ENCODE measurements around the gene ST6GALNAC3. TPM values are rescaled to one million over a fixed set of nuclear protein-coding genes. Genes with fewer than 3 reads are reported as not detected.

Gene ST6GALNAC3
- polyA plus RNA-seq, 1 donor (not counting 4 experiments of a cell fraction or from before 2014, with no cell fraction given) = 0.08 TPM

GRCh38 chr1:76585980-76586674, 511.6 kb downstream of the ST6GALNAC3 start:
- no peak for DNase-seq (ENCODE audit: low read depth, low spot score)
- no peak for TF ChIP-seq EZH2 (IDR thresholded peaks at IDR 0.05; ENCODE audit: low read length)
- TF ChIP-seq, protein P1, sequence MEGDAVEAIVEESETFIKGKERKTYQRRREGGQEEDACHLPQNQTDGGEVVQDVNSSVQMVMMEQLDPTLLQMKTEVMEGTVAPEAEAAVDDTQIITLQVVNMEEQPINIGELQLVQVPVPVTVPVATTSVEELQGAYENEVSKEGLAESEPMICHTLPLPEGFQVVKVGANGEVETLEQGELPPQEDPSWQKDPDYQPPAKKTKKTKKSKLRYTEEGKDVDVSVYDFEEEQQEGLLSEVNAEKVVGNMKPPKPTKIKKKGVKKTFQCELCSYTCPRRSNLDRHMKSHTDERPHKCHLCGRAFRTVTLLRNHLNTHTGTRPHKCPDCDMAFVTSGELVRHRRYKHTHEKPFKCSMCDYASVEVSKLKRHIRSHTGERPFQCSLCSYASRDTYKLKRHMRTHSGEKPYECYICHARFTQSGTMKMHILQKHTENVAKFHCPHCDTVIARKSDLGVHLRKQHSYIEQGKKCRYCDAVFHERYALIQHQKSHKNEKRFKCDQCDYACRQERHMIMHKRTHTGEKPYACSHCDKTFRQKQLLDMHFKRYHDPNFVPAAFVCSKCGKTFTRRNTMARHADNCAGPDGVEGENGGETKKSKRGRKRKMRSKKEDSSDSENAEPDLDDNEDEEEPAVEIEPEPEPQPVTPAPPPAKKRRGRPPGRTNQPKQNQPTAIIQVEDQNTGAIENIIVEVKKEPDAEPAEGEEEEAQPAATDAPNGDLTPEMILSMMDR (optimal IDR thresholded peaks at IDR 0.05 in 1 of 3, IDR thresholded peaks at IDR 0.05 in 1 of 3, conservative IDR thresholded peaks at IDR 0.05 in 1 of 3; ENCODE audit: extremely low read depth in 1 of 3, insufficient read depth in 2 of 3, low read length in 3 of 3) = no peak
- Histone ChIP-seq H3K4me3 (ENCODE audit: control insufficient read depth in 2 of 3, extremely low read depth in 1 of 3, insufficient read depth in 2 of 3, low read depth in 1 of 3, low read length in 3 of 3) (no peak overlapping the region), H2AFZ (ENCODE audit: control insufficient read depth, low read length) (no peak overlapping the region), H3K9me1 (ENCODE audit: control insufficient read depth, extremely low read depth, insufficient read depth, low read length) (no peaks in the 10 kb centered on the region), H3K79me2 (ENCODE audit: control insufficient read depth, insufficient read depth, low read length) (no peaks in the 10 kb centered on the region), H3K9me3 (ENCODE audit: control insufficient read depth, low read depth, low read length) (peaks cover 1% of the 10 kb centered on the region), H4K20me1 (ENCODE audit: control insufficient read depth, extremely low read depth, insufficient read depth, low read length) (no peaks in the 10 kb centered on the region), H3K27me3 (ENCODE audit: control insufficient read depth, extremely low read depth, insufficient read depth, low read length) (no peaks in the 10 kb centered on the region), H3K36me3 (ENCODE audit: control insufficient read depth in 2 of 2, extremely low read depth in 1 of 2, insufficient read depth in 2 of 2, low read length in 2 of 2) (no peaks in the 10 kb centered on the region), H3K4me1 (ENCODE audit: control insufficient read depth, extremely low read depth, insufficient read depth, low read length) (no peaks in the 10 kb centered on the region), H3K27ac (ENCODE audit: control insufficient read depth, insufficient read depth, low read length) (no peak overlapping the region), H3K9ac (ENCODE audit: control insufficient read depth, extremely low read depth, insufficient read depth, low read length) (no peak overlapping the region), H3K4me2 (ENCODE audit: control insufficient read depth, extremely low read depth, insufficient read depth, low read depth, low read length) (no peak overlapping the region)
- dilution Hi-C loops (cut with MboI; ENCODE audit: extremely low pct_ligation_motif_present, low sequenced_read_pairs) = no loop called here
- FAIRE-seq = no peak

DNA sequence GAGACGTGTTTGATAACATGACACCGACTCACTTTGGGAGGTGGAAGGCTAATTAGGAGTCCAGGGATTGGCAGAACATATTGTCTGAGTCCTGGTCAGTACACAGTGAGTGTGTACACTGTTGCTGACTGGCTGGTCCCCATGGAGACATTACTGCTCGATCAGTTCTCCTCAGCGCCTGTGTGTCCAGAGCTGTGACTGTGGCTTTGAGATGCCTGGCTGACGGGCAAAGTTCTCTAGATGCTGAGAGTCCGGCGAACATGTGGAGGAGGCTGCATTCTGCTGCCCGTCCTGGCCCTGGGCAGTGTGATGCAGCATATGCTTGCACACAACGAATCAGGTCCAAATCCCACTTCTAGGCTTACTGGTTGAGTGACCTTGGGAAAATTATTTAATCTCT, 512.7 kb downstream of the ST6GALNAC3 start:
- H4K20me1 ChIP-seq (ENCODE audit: control insufficient read depth, extremely low read depth, insufficient read depth, low read length) = no peaks in the 10 kb centered on the region
- H3K4me3 ChIP-seq (ENCODE audit: control insufficient read depth in 2 of 3, extremely low read depth in 1 of 3, insufficient read depth in 2 of 3, low read depth in 1 of 3, low read length in 3 of 3) = no peak overlapping the region
- TF ChIP-seq, protein P1 (optimal IDR thresholded peaks at IDR 0.05 in 1 of 3, IDR thresholded peaks at IDR 0.05 in 1 of 3, conservative IDR thresholded peaks at IDR 0.05 in 1 of 3; ENCODE audit: extremely low read depth in 1 of 3, insufficient read depth in 2 of 3, low read length in 3 of 3) = no peak
- no peak for TF ChIP-seq EZH2 (IDR thresholded peaks at IDR 0.05; ENCODE audit: low read length)
- DNase-seq (ENCODE audit: low read depth, low spot score) (no peak), FAIRE-seq (no peak)
- H3K27me3 ChIP-seq (ENCODE audit: control insufficient read depth, extremely low read depth, insufficient read depth, low read length) = no peaks in the 10 kb centered on the region
- peaks cover 1% of the 10 kb centered on the region for H3K9me3 ChIP-seq (ENCODE audit: control insufficient read depth, low read depth, low read length)
- H3K4me1 ChIP-seq (ENCODE audit: control insufficient read depth, extremely low read depth, insufficient read depth, low read length) = no peaks in the 10 kb centered on the region
- H3K9ac ChIP-seq (ENCODE audit: control insufficient read depth, extremely low read depth, insufficient read depth, low read length) = no peak overlapping the region
- H3K36me3 ChIP-seq (ENCODE audit: control insufficient read depth in 2 of 2, extremely low read depth in 1 of 2, insufficient read depth in 2 of 2, low read length in 2 of 2) = no peaks in the 10 kb centered on the region
- H2AFZ ChIP-seq (ENCODE audit: control insufficient read depth, low read length) = no peak overlapping the region
- no peaks in the 10 kb centered on the region for H3K79me2 ChIP-seq (ENCODE audit: control insufficient read depth, insufficient read depth, low read length)
- dilution Hi-C loops (cut with MboI; ENCODE audit: extremely low pct_ligation_motif_present, low sequenced_read_pairs) = no loop called here
- no peak overlapping the region for H3K27ac ChIP-seq (ENCODE audit: control insufficient read depth, insufficient read depth, low read length)
- no peaks in the 10 kb centered on the region for H3K9me1 ChIP-seq (ENCODE audit: control insufficient read depth, extremely low read depth, insufficient read depth, low read length)
- no peak overlapping the region for H3K4me2 ChIP-seq (ENCODE audit: control insufficient read depth, extremely low read depth, insufficient read depth, low read depth, low read length)

All from keratinocyte (primary cell).